CD14-positive monocyte (primary cell): ENCODE data around the gene KBTBD3. TPM values are rescaled to one million over a fixed set of nuclear protein-coding genes. Genes with fewer than 3 reads are reported as not detected.
"Not testable (repeated sequence)": the region's sequence is repeated elsewhere in the genome, so short reads cannot be mapped to it uniquely, and the experiment has no call there.

Experiments
- DNase-seq, 3 donors: peaks; one replicate each; pipeline ENCODE4 v3.0.0-alpha.2; 2011 to 2022
- H2AFZ ChIP-seq: 2 replicates; pipeline ENCODE4 v1.6.0; 2012; ENCODE audit warnings: mild to moderate bottlenecking, low read depth, low read length, inconsistent platforms; ENCODE audit not compliant: insufficient read depth, poor library complexity, severe bottlenecking
- H3K27ac ChIP-seq, 2 donors: 1 replicate in 1 of 2; 2 replicates in 1 of 2; pipeline ENCODE4 v1.5.1; 2012 to 2013; ENCODE audit warnings: low read length in 2 of 2, control low read depth in 1 of 2, inconsistent platforms in 1 of 2, low read depth in 1 of 2, mild to moderate bottlenecking in 1 of 2
- H3K27me3 ChIP-seq, 2 donors: one replicate each; pipeline versions ENCODE4 v1.6.0 to v1.6.1; 2011 to 2013; ENCODE audit warnings: low read length in 2 of 2; ENCODE audit not compliant: control insufficient read depth in 2 of 2, insufficient read depth in 2 of 2
- H3K36me3 ChIP-seq, 2 donors: replicated peaks in 1 of 2; 1 replicate in 1 of 2; 2 replicates in 1 of 2; pipeline versions ENCODE4 v1.5.1 to v1.6.1; 2012 to 2013; ENCODE audit warnings: low read length in 2 of 2, control low read depth in 1 of 2, inconsistent platforms in 1 of 2, mild to moderate bottlenecking in 1 of 2; ENCODE audit not compliant: insufficient read depth in 2 of 2, control insufficient read depth in 1 of 2
- H3K4me1 ChIP-seq, 2 donors: 1 replicate in 1 of 2; 2 replicates in 1 of 2; pipeline versions ENCODE4 v1.5.1 to v1.6.1; 2012 to 2013; ENCODE audit warnings: low read length in 2 of 2, control low read depth in 1 of 2, inconsistent platforms in 1 of 2, mild to moderate bottlenecking in 1 of 2, moderate library complexity in 1 of 2; ENCODE audit not compliant: insufficient read depth in 2 of 2, control insufficient read depth in 1 of 2
- H3K4me2 ChIP-seq: replicated peaks from 2 replicates; pipeline ENCODE3; 2012; ENCODE audit warnings: low read length, moderate library complexity, mild to moderate bottlenecking; ENCODE audit not compliant: poor library complexity, severe bottlenecking; ENCODE audit errors: extremely low read depth
- H3K4me3 ChIP-seq, 3 experiments: fragments of 200-600 bp in 1 of 3; sonication (generic) in 1 of 3; replicated peaks in 1 of 3; 1 replicate in 2 of 3; 2 replicates in 1 of 3; pipeline ENCODE4 v1.5.1; 2011 to 2013; ENCODE audit warnings: low read length in 3 of 3, mild to moderate bottlenecking in 3 of 3, control low read depth in 2 of 3, low read depth in 2 of 3, inconsistent platforms in 1 of 3, moderate library complexity in 1 of 3
- H3K79me2 ChIP-seq: 2 replicates; pipeline ENCODE4 v1.6.0; 2012; ENCODE audit warnings: mild to moderate bottlenecking, control low read depth, inconsistent platforms, low read length, moderate library complexity; ENCODE audit not compliant: insufficient read depth
- H3K9ac ChIP-seq: 2 replicates; pipeline ENCODE4 v1.6.0; 2017; ENCODE audit warnings: low read length, mild to moderate bottlenecking; ENCODE audit not compliant: insufficient read depth, poor library complexity, severe bottlenecking
- H3K9me3 ChIP-seq, 2 donors: replicated peaks in 1 of 2; 1 replicate in 1 of 2; 2 replicates in 1 of 2; pipeline versions ENCODE4 v1.5.1 to v1.6.1; 2012 to 2013; ENCODE audit warnings: low read length in 2 of 2, control low read depth in 1 of 2; ENCODE audit not compliant: control insufficient read depth in 1 of 2, insufficient read depth in 1 of 2
- H4K20me1 ChIP-seq: 2 replicates; pipeline ENCODE4 v1.6.0; 2012; ENCODE audit warnings: mild to moderate bottlenecking, low read length, control low read depth, moderate library complexity; ENCODE audit not compliant: insufficient read depth
- H3K27ac Mint-ChIP-seq, 7 donors: one replicate each; pipeline ENCODE4 v1.8.0; 2020; ENCODE audit warnings: mild to moderate bottlenecking in 7 of 7, mixed read lengths in 7 of 7, moderate library complexity in 6 of 7, inconsistent platforms in 2 of 7
- H3K27me3 Mint-ChIP-seq, 3 donors: one replicate each; pipeline ENCODE4 v1.8.0; 2021 to 2022; ENCODE audit warnings: low read depth in 3 of 3, mild to moderate bottlenecking in 3 of 3, mixed read lengths in 3 of 3, moderate library complexity in 3 of 3, inconsistent platforms in 1 of 3
- H3K36me3 Mint-ChIP-seq, 2 donors: one replicate each; pipeline ENCODE4 v1.8.0; 2020; ENCODE audit warnings: mixed read lengths in 2 of 2, inconsistent platforms in 1 of 2, mild to moderate bottlenecking in 1 of 2
- H3K4me1 Mint-ChIP-seq: one replicate; pipeline ENCODE4 v1.8.0; 2020; ENCODE audit warnings: mild to moderate bottlenecking, mixed read lengths
- H3K4me3 Mint-ChIP-seq, 2 donors: one replicate each; pipeline ENCODE4 v1.8.0; 2020; ENCODE audit warnings: mild to moderate bottlenecking in 2 of 2, mixed read lengths in 2 of 2, moderate library complexity in 1 of 2
- H3K9me3 Mint-ChIP-seq, 7 donors: one replicate each; pipeline ENCODE4 v1.8.0; 2020 to 2022; ENCODE audit warnings: mixed read lengths in 7 of 7, mild to moderate bottlenecking in 6 of 7, moderate library complexity in 6 of 7, inconsistent platforms in 2 of 7
- CTCF ChIP-seq: fragments of 200-600 bp; IDR thresholded peaks from one replicate; pipeline ENCODE4 v1.8.0; 2022; ENCODE audit warnings: antibody characterized with exemption, mild to moderate bottlenecking
- WGBS: methylation state at CpG from one replicate; pipeline ENCODE4 v1.1.5; 2013; ENCODE audit warnings: missing lambda C conversion rate; ENCODE audit not compliant: insufficient coverage; 5-methylcytosine and 5-hydroxymethylcytosine counted together
- intact Hi-C, 2 donors: fragments of 100-400 bp; cut with micrococcal nuclease; formaldehyde crosslinking; loops; one replicate each; pipeline versions ENCODE4 v1.15.0 to v1.15.1; 2023
- polyA plus RNA-seq, 3 donors: library from polyadenylated mRNA; depleted of rRNA in 1 of 3; unstranded in 2 of 3; stranded (reverse) in 1 of 3; fragments of 300-500 nt in 2 of 3; fragments of >200 nt in 1 of 3; fragmentation: Illumina TruSeq in 2 of 3; gene quantifications; 1 replicate in 2 of 3; 2 replicates in 1 of 3; pipeline ENCODE4 v1.2.3, GENCODE V29; 2012 to 2021

Gene KBTBD3
- polyA plus RNA-seq, 3 donors = 1.5 to 5.9 (median 2.6) TPM

GRCh38 chr11:106011481-106011880, 65.7 kb downstream of the KBTBD3 start:
- H3K9ac ChIP-seq = no peak overlapping the region
- no peak overlapping the region for H2AFZ ChIP-seq
- no peak overlapping the region for H3K4me3 ChIP-seq
- H3K9me3 ChIP-seq = peaks cover 6 to 7% of the 10 kb centered on the region in 2 donors
- DNase-seq = no peak
- Mint-ChIP-seq H3K4me3 (no peak overlapping the region), H3K27ac (no peak overlapping the region), H3K36me3 (peaks cover 55 to 67% of the 10 kb centered on the region in 2 donors), H3K9me3 (peaks cover 3 to 23% (median 7%) of the 10 kb centered on the region in 7 donors), H3K27me3 (no peaks in the 10 kb centered on the region), H3K4me1 (peaks cover 9% of the 10 kb centered on the region)
- H3K4me1 ChIP-seq = no peaks in the 10 kb centered on the region
- no peak overlapping the region for H3K27ac ChIP-seq
- no peaks in the 10 kb centered on the region for H4K20me1 ChIP-seq
- H3K4me2 ChIP-seq = no peak overlapping the region
- no peaks in the 10 kb centered on the region for H3K27me3 ChIP-seq
- peaks cover 31 to 69% of the 10 kb centered on the region in 2 donors for H3K36me3 ChIP-seq
- TF ChIP-seq CTCF = no peak
- intact Hi-C loops = no loop called here
- peaks cover 42% of the 10 kb centered on the region for H3K79me2 ChIP-seq
- WGBS = 100% methylated on average over 1 of the region's 2 CpGs

- Histone ChIP-seq H3K36me3 (peaks cover 15 to 44% of the 10 kb centered on the region in 2 donors), H3K9me3 (peaks cover 22 to 29% of the 10 kb centered on the region in 2 donors)
- H4K20me1 ChIP-seq, H3K27ac Mint-ChIP-seq, H3K27me3 ChIP-seq, H3K4me3 ChIP-seq, H3K4me1 ChIP-seq, H3K79me2 ChIP-seq, H2AFZ ChIP-seq, DNase-seq, H3K4me3 Mint-ChIP-seq, intact Hi-C loops, H3K27ac ChIP-seq, H3K4me2 ChIP-seq, H3K4me1 Mint-ChIP-seq, H3K9ac ChIP-seq, H3K27me3 Mint-ChIP-seq: not testable (repeated sequence)
- Mint-ChIP-seq H3K36me3 (peaks cover 39 to 52% of the 10 kb centered on the region in 2 donors), H3K9me3 (peaks cover 22 to 36% (median 29%) of the 10 kb centered on the region in 7 donors)
- WGBS = no CpG with 5 or more reads among the region's 4 CpGs
Observed at GRCh38 chr11:106003094-106003493, 74.1 kb downstream of the KBTBD3 start.
